Activated CD8-positive, alpha-beta memory T cell treated with anti-CD3 and anti-CD28 coated beads, Interleukin-2, amount 50 U/mL, for 1 hour (primary cell): ENCODE measurements around the gene DLL4.

ENCODE experiments used
- DNase-seq: peaks from one replicate; pipeline ENCODE4 v3.0.0-alpha.2; 2020; ENCODE audit errors: extremely low read depth

DLL4 gene

GRCh38 chr15:40928821-40929659, at the start of gene DLL4:
DLL4 (plus strand) TSS chr15:40929340; CDS start chr15:40929669, 329 bp downstream.
- DNase-seq, result no peak

- DNase-seq, result no peak
These were observed 49.5 kb upstream of the DLL4 start for GRCh38 chr15:40879609-40880008.

GRCh38 chr15:40881351-40881750, 47.8 kb upstream of the DLL4 start:
- no peak for DNase-seq

GRCh38 chr15:40886586-40886985, 42.6 kb upstream of the DLL4 start:
- no peak for DNase-seq

GRCh38 chr15:40889112-40889511, 40.0 kb upstream of the DLL4 start:
- DNase-seq, result no peak

GRCh38 chr15:40891138-40891537, 38.0 kb upstream of the DLL4 start:
- no peak for DNase-seq

- DNase-seq, result no peak
These were observed 37.2 kb upstream of the DLL4 start for GRCh38 chr15:40891810-40892446.

- no peak for DNase-seq
These were observed 36.6 kb upstream of the DLL4 start for GRCh38 chr15:40892447-40893012.

GRCh38 chr15:40893019-40893670, 36.0 kb upstream of the DLL4 start:
- no peak for DNase-seq

- DNase-seq, result peak; percentile 91
These were observed 35.1 kb upstream of the DLL4 start, which contains the start of gene VPS18 for GRCh38 chr15:40893733-40894680. VPS18 (plus strand) TSS chr15:40894450; CDS start chr15:40894769, 319 bp downstream.

- no peak for DNase-seq
These were observed 34.3 kb upstream of the DLL4 start for GRCh38 chr15:40894681-40895448.

- DNase-seq, result no peak
These were observed 29.5 kb upstream of the DLL4 start for GRCh38 chr15:40899536-40900207.

GRCh38 chr15:40900256-40901052, 28.7 kb upstream of the DLL4 start:
- DNase-seq, result no peak

- no peak for DNase-seq
These were observed 28.1 kb upstream of the DLL4 start for GRCh38 chr15:40901053-40901443.

- no peak for DNase-seq
These were observed 26.3 kb upstream of the DLL4 start for GRCh38 chr15:40902605-40903561.

- DNase-seq, result no peak
These were observed 24.5 kb upstream of the DLL4 start for GRCh38 chr15:40904552-40905201.
